Mucosa of rectum (tissue), 2 donors: ENCODE data around the gene OCA2.

Experiments used
- H3K27ac ChIP-seq, 2 donors: one replicate each; pipeline ENCODE4 v1.7.0; 2013; ENCODE audit warnings: inconsistent platforms in 2 of 2, low read depth in 2 of 2, low read length in 2 of 2
- H3K27me3 ChIP-seq, 2 donors: one replicate each; pipeline ENCODE4 v1.7.0; 2013; ENCODE audit warnings: low read length in 2 of 2; ENCODE audit not compliant: control insufficient read depth in 2 of 2, insufficient read depth in 2 of 2
- H3K36me3 ChIP-seq, 2 donors: one replicate each; pipeline ENCODE4 v1.7.0; 2013; ENCODE audit warnings: low read length in 2 of 2; ENCODE audit not compliant: control insufficient read depth in 2 of 2, insufficient read depth in 2 of 2
- H3K4me1 ChIP-seq, 2 donors: one replicate each; pipeline ENCODE4 v1.7.0; 2013; ENCODE audit warnings: low read length in 2 of 2, mild to moderate bottlenecking in 1 of 2; ENCODE audit not compliant: control insufficient read depth in 2 of 2, insufficient read depth in 2 of 2
- H3K4me3 ChIP-seq, 2 donors: one replicate each; pipeline ENCODE4 v1.7.0; 2013; ENCODE audit warnings: low read length in 2 of 2
- H3K9ac ChIP-seq, 2 donors: one replicate each; pipeline ENCODE4 v1.7.0; 2013; ENCODE audit warnings: low read length in 2 of 2, low read depth in 1 of 2, mild to moderate bottlenecking in 1 of 2
- H3K9me3 ChIP-seq, 2 donors: one replicate each; pipeline ENCODE4 v1.7.0; 2013; ENCODE audit warnings: low read length in 2 of 2; ENCODE audit not compliant: control insufficient read depth in 2 of 2
- donor health status: healthy.
- donor health status: Normal muscosa, but diverticular disease.

The OCA2 gene

DNA sequence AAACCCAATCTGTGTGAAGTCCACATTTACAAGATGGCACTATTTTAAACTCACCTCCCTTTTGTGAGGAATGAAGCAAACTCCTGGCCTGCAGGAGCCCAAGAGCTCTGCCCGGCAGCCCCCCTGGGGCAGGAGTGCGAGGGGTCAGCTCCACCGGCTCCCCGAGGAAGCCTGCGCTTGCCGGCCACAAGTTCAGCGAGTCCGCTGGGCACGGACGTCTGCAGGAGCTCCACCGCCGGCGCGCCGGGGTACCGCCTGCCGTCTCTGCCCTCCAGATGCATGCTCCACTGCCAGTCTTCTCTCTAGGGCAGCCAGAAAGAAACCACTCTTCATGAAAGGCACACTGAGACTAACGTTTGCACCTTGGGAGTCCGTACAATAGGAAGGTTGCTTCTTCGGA is 17.5 kb downstream of the OCA2 start:
- no peaks in the 10 kb centered on the region for H3K36me3 ChIP-seq
- no peaks in the 10 kb centered on the region for H3K9me3 ChIP-seq
- peaks cover 0 to 2% of the 10 kb centered on the region in 2 donors for H3K27me3 ChIP-seq
- no peak overlapping the region for H3K27ac ChIP-seq
- H3K4me1 ChIP-seq: peaks cover 6 to 10% of the 10 kb centered on the region in 2 donors
- H3K9ac ChIP-seq: no peak overlapping the region
- no peak overlapping the region for H3K4me3 ChIP-seq

DNA sequence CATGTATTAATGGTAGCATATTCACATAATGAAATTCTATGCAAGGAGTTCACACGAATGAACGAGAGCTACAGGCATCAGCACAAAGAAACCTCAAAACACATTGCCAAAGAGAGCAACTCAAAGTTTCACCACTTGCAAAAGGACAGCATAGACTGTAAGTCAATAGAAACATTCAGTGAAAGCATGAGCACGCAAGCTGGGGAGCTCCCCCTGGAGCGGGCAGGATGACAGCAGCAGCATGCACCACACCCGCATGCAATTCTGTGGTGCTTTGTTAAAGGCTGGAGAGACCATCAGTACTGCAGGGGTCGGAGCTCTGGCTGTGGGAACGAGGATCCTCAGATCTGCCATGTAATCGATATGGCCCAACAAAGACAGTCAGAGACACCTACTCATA is 18.7 kb downstream of the OCA2 start:
- Histone ChIP-seq H3K36me3 (no peaks in the 10 kb centered on the region), H3K9ac (no peak overlapping the region), H3K27me3 (peaks cover 0 to 2% of the 10 kb centered on the region in 2 donors), H3K4me3 (no peak overlapping the region), H3K27ac (no peak overlapping the region), H3K4me1 (peaks cover 6 to 10% of the 10 kb centered on the region in 2 donors), H3K9me3 (no peaks in the 10 kb centered on the region)

DNA sequence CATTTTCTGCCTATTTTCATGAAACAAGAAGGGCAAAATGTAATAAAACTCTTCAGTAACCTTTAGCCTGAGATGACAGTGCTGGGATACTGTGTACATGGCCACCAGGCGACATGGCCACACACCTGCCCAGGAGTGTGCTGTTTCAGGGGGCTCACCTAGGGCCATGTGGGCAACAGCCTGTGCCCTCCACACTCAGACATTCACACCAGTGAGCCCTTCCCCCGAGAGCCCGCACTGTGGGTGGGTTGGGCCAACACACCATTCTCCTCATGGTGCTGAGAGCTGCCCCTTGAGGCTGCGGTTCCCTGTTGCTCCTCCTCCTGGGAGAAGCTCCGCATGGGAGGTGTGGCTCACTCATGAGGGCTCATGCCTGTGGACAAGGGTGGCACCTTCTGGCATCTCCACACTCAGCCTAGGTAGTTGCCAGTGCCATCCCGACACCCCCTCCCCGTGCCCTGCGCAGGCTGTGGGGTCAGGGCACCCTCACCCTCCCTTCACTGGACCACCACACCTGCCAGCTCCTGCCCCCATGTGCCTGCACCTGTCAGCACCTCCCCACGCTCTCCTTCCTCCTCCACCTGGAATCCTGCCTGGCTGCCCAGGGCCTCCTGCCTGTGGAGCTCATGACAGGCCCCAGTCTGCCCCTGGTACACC is 19.7 kb downstream of the OCA2 start:
- Histone ChIP-seq H3K9me3 (no peaks in the 10 kb centered on the region), H3K27me3 (peaks cover 0 to 2% of the 10 kb centered on the region in 2 donors), H3K4me1 (peaks cover 6 to 10% of the 10 kb centered on the region in 2 donors), H3K27ac (no peak overlapping the region), H3K36me3 (no peaks in the 10 kb centered on the region), H3K4me3 (no peak overlapping the region), H3K9ac (no peak overlapping the region)

DNA sequence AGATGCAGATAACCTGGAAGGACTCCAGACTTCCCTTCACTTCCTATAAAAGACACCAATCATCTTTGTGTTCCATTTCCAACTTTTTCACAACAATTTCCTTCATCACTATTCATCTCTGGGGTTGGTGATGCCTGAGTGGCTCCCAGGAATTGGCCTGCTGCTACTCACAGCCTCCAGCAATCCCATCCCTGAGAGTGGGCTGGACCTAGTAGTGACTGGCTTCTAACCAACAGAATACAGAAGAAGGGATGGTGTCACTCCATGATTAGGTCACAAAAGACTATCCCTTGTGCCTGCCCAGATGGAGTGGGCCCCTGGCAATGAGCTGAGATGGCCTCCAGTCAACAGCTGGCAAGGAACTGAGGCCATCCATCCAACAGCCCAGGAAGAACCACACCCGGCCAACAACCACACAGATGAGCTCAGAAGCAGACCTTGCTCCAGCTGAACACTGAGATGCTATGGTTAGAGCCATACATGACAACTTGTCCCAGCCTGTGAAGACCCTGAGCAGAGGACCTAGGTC is 20.9 kb downstream of the OCA2 start:
- Histone ChIP-seq H3K27ac (no peak overlapping the region), H3K9ac (no peak overlapping the region), H3K36me3 (no peaks in the 10 kb centered on the region), H3K4me1 (peaks cover 4 to 5% of the 10 kb centered on the region in 2 donors), H3K27me3 (peaks cover 0 to 2% of the 10 kb centered on the region in 2 donors), H3K9me3 (no peaks in the 10 kb centered on the region), H3K4me3 (no peak overlapping the region)

DNA sequence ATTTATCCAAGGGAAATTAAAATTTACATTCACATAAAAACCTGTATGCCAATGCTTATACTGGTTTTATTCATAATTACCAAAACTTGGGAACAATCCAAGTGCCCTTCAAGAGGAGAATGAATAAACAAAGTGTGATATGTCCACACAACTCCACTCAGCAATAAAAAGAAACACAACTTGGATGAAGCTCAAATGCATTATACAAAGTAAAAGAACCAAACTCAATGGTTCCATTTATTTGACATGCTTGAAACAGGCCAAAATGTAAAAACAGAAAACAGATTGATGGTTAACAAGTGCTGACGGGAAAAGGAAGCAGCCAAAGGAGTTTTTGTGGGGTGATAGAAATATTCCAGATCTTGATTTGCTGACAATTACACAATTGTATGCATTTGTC is 23.5 kb downstream of the OCA2 start:
- no peaks in the 10 kb centered on the region for H3K36me3 ChIP-seq
- no peaks in the 10 kb centered on the region for H3K4me1 ChIP-seq
- peaks cover 0 to 5% of the 10 kb centered on the region in 2 donors for H3K27me3 ChIP-seq
- no peak overlapping the region for H3K27ac ChIP-seq
- no peak overlapping the region for H3K9ac ChIP-seq
- no peaks in the 10 kb centered on the region for H3K9me3 ChIP-seq
- no peak overlapping the region for H3K4me3 ChIP-seq

DNA sequence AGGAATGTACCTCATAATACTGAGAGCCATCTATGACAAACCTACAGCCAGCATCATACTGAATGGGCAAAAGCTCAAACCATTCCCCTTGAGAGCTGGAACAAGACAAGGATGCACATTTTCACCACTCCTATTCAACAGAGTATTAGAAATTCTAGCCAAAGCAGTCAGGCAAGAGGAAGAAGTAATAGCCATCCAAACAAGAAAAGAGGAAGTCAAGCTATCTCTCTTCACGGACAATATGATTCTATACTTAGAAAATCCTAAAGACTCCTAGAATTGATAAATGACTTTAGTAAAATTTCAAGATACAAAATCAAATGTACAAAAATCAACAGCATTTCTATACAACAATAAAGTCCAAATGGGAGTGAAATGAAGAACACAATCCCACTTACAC is 30.2 kb downstream of the OCA2 start:
- Histone ChIP-seq H3K27ac (no peak overlapping the region), H3K9me3 (peaks cover 0 to 4% of the 10 kb centered on the region in 2 donors), H3K27me3 (peaks cover 0 to 2% of the 10 kb centered on the region in 2 donors), H3K9ac (no peak overlapping the region), H3K36me3 (no peaks in the 10 kb centered on the region), H3K4me3 (no peak overlapping the region), H3K4me1 (no peaks in the 10 kb centered on the region)

DNA sequence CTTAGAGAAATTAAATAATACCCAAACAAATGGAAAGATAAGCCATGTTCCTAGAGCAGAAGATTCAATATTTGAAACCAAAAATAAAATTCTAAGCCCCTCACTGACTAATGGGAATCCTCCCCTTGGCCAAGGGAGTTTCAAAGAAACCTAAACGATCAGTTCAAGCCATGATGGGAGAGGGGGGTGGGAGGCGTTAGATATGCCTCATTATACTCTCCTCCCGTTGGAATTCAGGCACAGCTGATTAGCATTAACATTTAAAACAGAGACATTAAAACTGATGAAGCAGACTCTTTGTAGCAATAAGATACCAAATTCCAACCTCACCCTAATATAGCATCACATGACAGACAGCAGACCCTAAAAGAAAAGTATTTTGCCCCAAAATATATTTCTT is 32.9 kb downstream of the OCA2 start:
- no peaks in the 10 kb centered on the region for H3K36me3 ChIP-seq
- H3K4me1 ChIP-seq: no peaks in the 10 kb centered on the region
- H3K9me3 ChIP-seq: peaks cover 0 to 4% of the 10 kb centered on the region in 2 donors
- H3K27me3 ChIP-seq: no peaks in the 10 kb centered on the region
- no peak overlapping the region for H3K27ac ChIP-seq
- no peak overlapping the region for H3K4me3 ChIP-seq
- H3K9ac ChIP-seq: no peak overlapping the region

DNA sequence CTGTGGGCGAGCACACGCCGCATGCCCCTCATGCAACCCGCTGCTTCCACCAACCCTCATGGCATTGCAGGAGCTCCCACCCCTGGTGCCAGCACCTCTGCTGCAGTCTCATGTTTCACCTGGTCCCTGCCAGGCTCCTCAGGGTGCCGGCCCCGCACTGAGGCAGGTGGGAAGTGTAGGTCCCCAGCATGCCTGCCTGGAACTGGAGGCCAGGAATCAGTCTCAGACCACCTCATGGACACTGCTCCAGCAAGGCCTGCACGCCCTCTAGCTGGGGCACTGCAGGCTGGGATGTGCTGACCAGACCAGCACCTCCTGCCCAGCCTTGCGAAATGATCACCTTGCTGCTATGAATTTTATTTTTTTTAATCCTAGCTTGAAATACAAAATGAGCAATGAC is 39.1 kb downstream of the OCA2 start:
- Histone ChIP-seq H3K4me1 (no peaks in the 10 kb centered on the region), H3K9ac (no peak overlapping the region), H3K36me3 (no peaks in the 10 kb centered on the region), H3K4me3 (no peak overlapping the region), H3K27me3 (peaks cover 0 to 2% of the 10 kb centered on the region in 2 donors), H3K27ac (no peak overlapping the region), H3K9me3 (peaks cover 0 to 6% of the 10 kb centered on the region in 2 donors)

DNA sequence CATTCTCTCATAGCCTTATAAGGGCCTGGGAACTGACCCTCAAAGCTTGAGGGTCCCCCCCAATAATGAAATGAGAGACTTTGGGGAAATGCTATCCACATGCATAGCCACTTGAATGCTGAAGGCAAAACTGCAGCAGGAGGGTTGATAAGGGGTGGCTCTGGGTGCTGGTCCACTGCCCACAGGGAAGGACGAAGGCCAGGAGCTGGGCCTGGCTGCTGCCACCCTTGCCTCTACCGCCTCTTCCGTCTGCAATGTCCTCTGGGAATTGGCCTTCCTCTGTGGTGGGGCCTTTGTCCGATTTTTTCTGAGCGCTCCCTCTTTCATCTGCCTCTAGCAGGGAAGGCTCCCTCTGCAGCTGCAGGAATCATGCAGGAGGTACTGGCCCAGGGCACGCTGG is 41.0 kb downstream of the OCA2 start:
- no peak overlapping the region for H3K9ac ChIP-seq
- peaks cover 0 to 2% of the 10 kb centered on the region in 2 donors for H3K27me3 ChIP-seq
- peaks cover 0 to 2% of the 10 kb centered on the region in 2 donors for H3K9me3 ChIP-seq
- H3K4me1 ChIP-seq: no peaks in the 10 kb centered on the region
- H3K27ac ChIP-seq: no peak overlapping the region
- H3K36me3 ChIP-seq: no peaks in the 10 kb centered on the region
- no peak overlapping the region for H3K4me3 ChIP-seq

DNA sequence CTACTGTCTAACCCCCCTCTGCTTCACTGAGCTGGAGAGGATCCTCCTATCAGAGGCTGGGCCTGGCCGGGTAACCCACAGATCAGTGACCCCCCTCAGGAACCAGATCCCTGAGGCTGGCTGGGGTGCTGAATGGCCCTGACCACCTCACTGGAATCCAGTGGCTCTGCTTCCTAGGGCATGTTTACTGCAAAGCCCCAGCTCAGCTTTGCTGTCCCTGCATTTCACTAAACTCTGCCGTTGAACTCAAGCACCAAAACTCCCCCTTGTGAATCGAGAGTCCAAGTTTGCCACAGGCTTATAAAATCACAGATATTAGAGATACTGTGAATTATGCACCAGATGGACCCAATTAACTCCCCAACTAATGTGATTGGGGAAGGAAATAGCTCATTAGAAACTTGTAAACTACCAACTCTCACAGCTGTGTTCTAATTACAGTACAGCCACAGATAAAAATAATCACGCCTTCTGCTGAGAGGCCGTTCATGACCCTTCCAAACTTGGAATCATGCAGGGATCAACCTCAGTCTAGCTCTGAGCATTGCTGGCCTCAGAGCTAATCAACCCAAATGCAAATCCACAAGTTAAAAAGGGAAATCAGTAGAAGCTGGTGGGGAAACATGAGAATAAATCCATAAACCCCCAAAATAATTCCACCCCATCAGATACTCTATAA is 47.0 kb downstream of the OCA2 start:
- H3K27ac ChIP-seq: no peak overlapping the region
- H3K4me3 ChIP-seq: no peak overlapping the region
- no peaks in the 10 kb centered on the region for H3K4me1 ChIP-seq
- peaks cover 0 to 2% of the 10 kb centered on the region in 2 donors for H3K27me3 ChIP-seq
- H3K36me3 ChIP-seq: no peaks in the 10 kb centered on the region
- no peak overlapping the region for H3K9ac ChIP-seq
- no peaks in the 10 kb centered on the region for H3K9me3 ChIP-seq
